Measurements from ENCODE around the gene DBF4.

GRCh38 chr7:87833130-87833529 is 43.2 kb upstream of the DBF4 start:
- TF ChIP-seq EZH2phosphoT487 (IDR thresholded peaks at IDR 0.05; ENCODE audit: borderline replicate concordance, low read length): no peak
- no peak for TF ChIP-seq CTCF (conservative IDR thresholded peaks at IDR 0.05; ENCODE audit: low read depth, low read length)

Data from PC-3 (cell line).